ENCODE results near the gene GEMIN5. TPM values are rescaled to one million over a fixed set of nuclear protein-coding genes. Genes with fewer than 3 reads are reported as not detected.
A peak's percentile ranks its signal among the peaks of the same experiment; 100 is the strongest.

The GEMIN5 gene
- total RNA-seq, 1 donor from 2014 or later = 14.8 TPM

DNA sequence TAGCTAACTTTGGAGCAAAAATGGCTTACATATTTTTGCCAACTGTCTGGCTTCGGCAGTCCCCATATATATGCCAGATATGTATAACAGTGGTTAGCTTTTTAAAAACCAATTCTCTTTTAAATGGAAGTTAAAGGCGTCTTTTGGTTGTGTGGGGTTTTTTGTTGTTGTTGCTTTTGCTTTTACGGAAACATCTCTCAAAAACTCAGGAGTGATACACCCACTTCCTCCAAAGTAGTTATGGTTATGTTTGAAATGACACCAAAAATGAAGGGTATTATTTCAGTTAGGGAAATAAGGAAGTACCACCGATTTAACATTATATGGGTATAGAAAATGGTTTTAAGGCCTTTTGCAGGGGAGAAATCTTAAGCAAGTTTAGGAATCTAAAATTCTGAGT, 77.2 kb downstream of the GEMIN5 start:
- Histone ChIP-seq H3K9ac (ENCODE audit: low read length) (peak overlapping the region; percentile 91), H3K4me2 (ENCODE audit: low read length) (peak overlapping the region; percentile 92), H3K27ac (ENCODE audit: low read depth, low read length) (no peak overlapping the region), H3K36me3 (ENCODE audit: insufficient read depth, low read length) (peaks cover 11% of the 10 kb centered on the region), H3K4me3 (ENCODE audit: insufficient read depth, low read depth, low read length) (peak overlapping the region; percentile 94), H2AFZ (ENCODE audit: low read depth, low read length) (no peak overlapping the region), H3K27me3 (ENCODE audit: insufficient read depth, low read length) (no peaks in the 10 kb centered on the region), H3K79me2 (ENCODE audit: insufficient read depth, low read length) (peaks cover 72% of the 10 kb centered on the region), H3K4me1 (ENCODE audit: insufficient read depth, low read length) (peaks cover 20% of the 10 kb centered on the region), H4K20me1 (ENCODE audit: insufficient read depth, low read length) (peaks cover 62% of the 10 kb centered on the region), H3K9me3 (ENCODE audit: insufficient read depth, low read depth, low read length) (no peaks in the 10 kb centered on the region)
- H3K27ac Mint-ChIP-seq (ENCODE audit: unreplicated experiment) = no peak overlapping the region
- H3K4me3 Mint-ChIP-seq (ENCODE audit: unreplicated experiment) = peak overlapping the region; percentile 94
- no peaks in the 10 kb centered on the region for H3K27me3 Mint-ChIP-seq (ENCODE audit: low read depth, unreplicated experiment)
- peaks cover 23% of the 10 kb centered on the region for H3K4me1 Mint-ChIP-seq (ENCODE audit: low read depth, unreplicated experiment)
- TF ChIP-seq, protein P1, sequence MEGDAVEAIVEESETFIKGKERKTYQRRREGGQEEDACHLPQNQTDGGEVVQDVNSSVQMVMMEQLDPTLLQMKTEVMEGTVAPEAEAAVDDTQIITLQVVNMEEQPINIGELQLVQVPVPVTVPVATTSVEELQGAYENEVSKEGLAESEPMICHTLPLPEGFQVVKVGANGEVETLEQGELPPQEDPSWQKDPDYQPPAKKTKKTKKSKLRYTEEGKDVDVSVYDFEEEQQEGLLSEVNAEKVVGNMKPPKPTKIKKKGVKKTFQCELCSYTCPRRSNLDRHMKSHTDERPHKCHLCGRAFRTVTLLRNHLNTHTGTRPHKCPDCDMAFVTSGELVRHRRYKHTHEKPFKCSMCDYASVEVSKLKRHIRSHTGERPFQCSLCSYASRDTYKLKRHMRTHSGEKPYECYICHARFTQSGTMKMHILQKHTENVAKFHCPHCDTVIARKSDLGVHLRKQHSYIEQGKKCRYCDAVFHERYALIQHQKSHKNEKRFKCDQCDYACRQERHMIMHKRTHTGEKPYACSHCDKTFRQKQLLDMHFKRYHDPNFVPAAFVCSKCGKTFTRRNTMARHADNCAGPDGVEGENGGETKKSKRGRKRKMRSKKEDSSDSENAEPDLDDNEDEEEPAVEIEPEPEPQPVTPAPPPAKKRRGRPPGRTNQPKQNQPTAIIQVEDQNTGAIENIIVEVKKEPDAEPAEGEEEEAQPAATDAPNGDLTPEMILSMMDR (IDR thresholded peaks at IDR 0.05; ENCODE audit: insufficient read depth, low read depth, low read length) = no peak
- TF ChIP-seq EZH2 (IDR thresholded peaks at IDR 0.05; ENCODE audit: insufficient read depth, low read length) = no peak
- DNase-seq (ENCODE audit: low read depth) = no peak
- no peaks in the 10 kb centered on the region for H3K9me3 Mint-ChIP-seq (ENCODE audit: unreplicated experiment)
- no peak for FAIRE-seq
- peaks cover 4% of the 10 kb centered on the region for H3K36me3 Mint-ChIP-seq (ENCODE audit: low read depth, unreplicated experiment)

DNA sequence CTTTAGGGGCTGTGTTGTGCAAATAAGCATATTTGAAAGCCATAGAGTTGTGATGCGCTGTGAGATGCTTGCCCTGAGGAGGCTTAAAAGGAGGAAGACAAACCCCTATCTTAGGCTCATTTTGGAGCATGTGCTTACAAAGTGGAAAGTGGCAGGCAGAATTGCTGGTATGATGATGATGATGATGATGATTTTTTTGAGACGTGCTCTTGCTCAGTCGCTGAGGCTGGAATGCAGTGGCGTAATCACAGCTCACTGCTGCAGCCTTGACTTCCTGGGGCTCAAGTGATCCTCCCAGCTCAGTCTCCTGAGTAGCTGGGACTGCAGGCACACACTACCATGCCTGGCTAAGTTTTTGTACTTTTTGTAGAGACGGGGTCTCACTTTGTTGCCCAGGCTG, 77.9 kb downstream of the GEMIN5 start:
- peaks cover under 1% of the 10 kb centered on the region for H3K36me3 Mint-ChIP-seq (ENCODE audit: low read depth, unreplicated experiment)
- FAIRE-seq (no peak), DNase-seq (ENCODE audit: low read depth) (peak; percentile 56)
- H3K9me3 Mint-ChIP-seq (ENCODE audit: unreplicated experiment) = no peaks in the 10 kb centered on the region
- no peaks in the 10 kb centered on the region for H3K27me3 Mint-ChIP-seq (ENCODE audit: low read depth, unreplicated experiment)
- H3K9me3 ChIP-seq (ENCODE audit: insufficient read depth, low read depth, low read length) = no peaks in the 10 kb centered on the region
- H3K27ac Mint-ChIP-seq (ENCODE audit: unreplicated experiment) = peak overlapping the region; percentile 86
- TF ChIP-seq EZH2 (IDR thresholded peaks at IDR 0.05; ENCODE audit: insufficient read depth, low read length) = no peak
- TF ChIP-seq, protein P1 (IDR thresholded peaks at IDR 0.05; ENCODE audit: insufficient read depth, low read depth, low read length) = no peak
- H3K27ac ChIP-seq (ENCODE audit: low read depth, low read length) = peak overlapping the region; percentile 99
- peaks cover 23% of the 10 kb centered on the region for H3K4me1 Mint-ChIP-seq (ENCODE audit: low read depth, unreplicated experiment)
- H3K4me3 ChIP-seq (ENCODE audit: insufficient read depth, low read depth, low read length) = peak overlapping the region; percentile 94
- peaks cover 5% of the 10 kb centered on the region for H3K36me3 ChIP-seq (ENCODE audit: insufficient read depth, low read length)
- H3K79me2 ChIP-seq (ENCODE audit: insufficient read depth, low read length) = peaks cover 67% of the 10 kb centered on the region
- H4K20me1 ChIP-seq (ENCODE audit: insufficient read depth, low read length) = peaks cover 57% of the 10 kb centered on the region
- H3K9ac ChIP-seq (ENCODE audit: low read length) = peak overlapping the region; percentile 91
- no peak overlapping the region for H2AFZ ChIP-seq (ENCODE audit: low read depth, low read length)
- no peaks in the 10 kb centered on the region for H3K27me3 ChIP-seq (ENCODE audit: insufficient read depth, low read length)
- peak overlapping the region; percentile 92 for H3K4me2 ChIP-seq (ENCODE audit: low read length)
- peaks cover 20% of the 10 kb centered on the region for H3K4me1 ChIP-seq (ENCODE audit: insufficient read depth, low read length)
- peak overlapping the region; percentile 94 for H3K4me3 Mint-ChIP-seq (ENCODE audit: unreplicated experiment)

Data from astrocyte (in vitro differentiated cells and primary cell).